Measurements from ENCODE around the gene KDM4F. TPM values are rescaled to one million over a fixed set of nuclear protein-coding genes. Genes with fewer than 3 reads are reported as not detected.

KDM4F gene
- total RNA-seq, 2 donors from 2014 or later: not detected

- DNase-seq (ENCODE audit: low spot score): no peak
- ATAC-seq (ENCODE audit: insufficient number of reproducible peaks, low FRiP score, low read depth): no peak
- TF ChIP-seq, protein P1, sequence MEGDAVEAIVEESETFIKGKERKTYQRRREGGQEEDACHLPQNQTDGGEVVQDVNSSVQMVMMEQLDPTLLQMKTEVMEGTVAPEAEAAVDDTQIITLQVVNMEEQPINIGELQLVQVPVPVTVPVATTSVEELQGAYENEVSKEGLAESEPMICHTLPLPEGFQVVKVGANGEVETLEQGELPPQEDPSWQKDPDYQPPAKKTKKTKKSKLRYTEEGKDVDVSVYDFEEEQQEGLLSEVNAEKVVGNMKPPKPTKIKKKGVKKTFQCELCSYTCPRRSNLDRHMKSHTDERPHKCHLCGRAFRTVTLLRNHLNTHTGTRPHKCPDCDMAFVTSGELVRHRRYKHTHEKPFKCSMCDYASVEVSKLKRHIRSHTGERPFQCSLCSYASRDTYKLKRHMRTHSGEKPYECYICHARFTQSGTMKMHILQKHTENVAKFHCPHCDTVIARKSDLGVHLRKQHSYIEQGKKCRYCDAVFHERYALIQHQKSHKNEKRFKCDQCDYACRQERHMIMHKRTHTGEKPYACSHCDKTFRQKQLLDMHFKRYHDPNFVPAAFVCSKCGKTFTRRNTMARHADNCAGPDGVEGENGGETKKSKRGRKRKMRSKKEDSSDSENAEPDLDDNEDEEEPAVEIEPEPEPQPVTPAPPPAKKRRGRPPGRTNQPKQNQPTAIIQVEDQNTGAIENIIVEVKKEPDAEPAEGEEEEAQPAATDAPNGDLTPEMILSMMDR (IDR thresholded peaks at IDR 0.05): no peak
- Histone ChIP-seq H3K4me3 (no peak overlapping the region), H3K36me3 (no peaks in the 10 kb centered on the region), H3K4me1 (ENCODE audit: control insufficient read depth in 1 of 2, low read depth in 2 of 2) (no peaks in the 10 kb centered on the region), H3K27me3 (replicated peaks; ENCODE audit: insufficient read depth) (no peaks in the 10 kb centered on the region), H3K9me3 (no peaks in the 10 kb centered on the region), H3K27ac (no peak overlapping the region)
These were observed 7.0 kb upstream of the KDM4F start for GRCh38 chr11:95042239-95042638.

DNA sequence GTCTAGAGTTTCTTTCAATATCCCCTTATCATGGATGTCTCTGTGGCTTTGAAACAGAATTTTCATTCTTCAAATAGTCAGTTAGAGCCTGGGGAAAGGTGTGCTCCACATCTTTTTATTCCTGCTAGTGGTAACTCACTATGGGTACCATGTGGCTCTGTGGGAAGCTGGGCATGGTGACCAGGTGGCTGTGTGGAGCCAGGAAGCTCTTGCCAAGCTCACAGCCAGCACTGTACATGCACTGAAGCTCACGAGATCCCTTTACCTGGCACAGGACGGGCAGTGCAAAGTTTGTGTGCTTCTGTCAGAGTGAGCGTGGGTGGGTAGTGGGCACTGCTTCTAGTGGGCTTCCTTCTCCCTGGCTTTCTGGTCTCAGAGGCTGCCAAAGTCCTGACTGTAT is 6.3 kb upstream of the KDM4F start:
- Histone ChIP-seq H3K4me3 (no peak overlapping the region), H3K4me1 (ENCODE audit: control insufficient read depth in 1 of 2, low read depth in 2 of 2) (no peaks in the 10 kb centered on the region), H3K36me3 (no peaks in the 10 kb centered on the region), H3K27me3 (replicated peaks; ENCODE audit: insufficient read depth) (no peaks in the 10 kb centered on the region), H3K9me3 (no peaks in the 10 kb centered on the region), H3K27ac (no peak overlapping the region)
- DNase-seq (ENCODE audit: low spot score): no peak
- ATAC-seq (ENCODE audit: insufficient number of reproducible peaks, low FRiP score, low read depth): no peak
- TF ChIP-seq, protein P1 (IDR thresholded peaks at IDR 0.05): no peak

DNA sequence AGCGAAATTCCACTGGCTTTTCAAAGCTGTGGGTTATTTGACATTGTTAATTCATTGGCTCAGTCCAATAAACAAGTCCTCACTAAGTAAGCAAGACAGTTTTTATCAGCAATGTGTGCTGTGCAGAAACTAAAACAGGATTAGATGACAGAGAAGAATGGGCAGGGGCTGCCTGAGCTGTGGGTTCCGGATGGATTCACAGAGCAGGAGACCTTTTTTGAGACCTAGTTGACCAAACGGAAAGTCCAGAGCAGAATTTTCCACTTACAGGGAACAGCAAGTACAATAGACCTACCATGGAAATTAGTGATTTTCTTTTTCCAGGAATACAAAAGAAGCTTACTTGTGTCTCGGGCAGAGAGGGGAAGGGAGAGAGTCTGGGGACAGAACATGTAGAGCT is 5.2 kb upstream of the KDM4F start:
- no peak for DNase-seq (ENCODE audit: low spot score)
- H3K9me3 ChIP-seq: no peaks in the 10 kb centered on the region
- no peaks in the 10 kb centered on the region for H3K4me1 ChIP-seq (ENCODE audit: control insufficient read depth in 1 of 2, low read depth in 2 of 2)

DNA sequence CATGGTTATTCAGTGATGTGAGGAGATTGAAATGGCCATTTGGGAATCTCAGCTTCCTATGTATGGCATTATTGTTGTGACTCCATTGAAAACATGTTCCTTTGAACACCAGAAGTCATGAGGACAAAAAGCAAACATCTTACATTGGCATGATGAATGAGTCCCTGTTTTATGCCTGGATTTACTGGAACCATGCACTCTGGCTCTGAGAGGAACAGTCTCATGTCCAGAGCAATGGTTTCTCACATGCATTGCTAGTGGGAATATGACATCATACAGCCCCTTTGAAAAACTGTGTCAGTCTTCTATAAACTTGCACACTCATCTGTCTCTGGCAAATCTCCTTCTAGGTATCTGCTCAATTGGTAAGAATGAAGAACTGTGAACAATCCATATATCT is 3.4 kb upstream of the KDM4F start:
- TF ChIP-seq, protein P1 (IDR thresholded peaks at IDR 0.05): no peak
- Histone ChIP-seq H3K27ac (no peak overlapping the region), H3K36me3 (no peaks in the 10 kb centered on the region), H3K9me3 (no peaks in the 10 kb centered on the region), H3K4me3 (no peak overlapping the region), H3K4me1 (ENCODE audit: control insufficient read depth in 1 of 2, low read depth in 2 of 2) (no peaks in the 10 kb centered on the region), H3K27me3 (replicated peaks; ENCODE audit: insufficient read depth) (no peaks in the 10 kb centered on the region)
- ATAC-seq (ENCODE audit: insufficient number of reproducible peaks, low FRiP score, low read depth) (no peak), DNase-seq (ENCODE audit: low spot score) (no peak)

More for the DNA sequence above, 5.2 kb upstream of the KDM4F start:
- ATAC-seq (ENCODE audit: insufficient number of reproducible peaks, low FRiP score, low read depth): no peak
- no peaks in the 10 kb centered on the region for H3K27me3 ChIP-seq (replicated peaks; ENCODE audit: insufficient read depth)
- no peak overlapping the region for H3K27ac ChIP-seq
- H3K4me3 ChIP-seq: no peak overlapping the region
- TF ChIP-seq, protein P1 (IDR thresholded peaks at IDR 0.05): no peak
- no peaks in the 10 kb centered on the region for H3K36me3 ChIP-seq

- no peak for DNase-seq (ENCODE audit: low spot score)
These were observed 1.5 kb downstream of the KDM4F start for GRCh38 chr11:95050595-95051202.

More at GRCh38 chr11:95050595-95051202, 1.5 kb downstream of the KDM4F start:
- Histone ChIP-seq H3K4me3 (no peak overlapping the region), H3K27ac (no peak overlapping the region), H3K4me1 (ENCODE audit: control insufficient read depth in 1 of 2, low read depth in 2 of 2) (no peaks in the 10 kb centered on the region), H3K36me3 (no peaks in the 10 kb centered on the region), H3K27me3 (replicated peaks; ENCODE audit: insufficient read depth) (no peaks in the 10 kb centered on the region), H3K9me3 (no peaks in the 10 kb centered on the region)
- no peak for ATAC-seq (ENCODE audit: insufficient number of reproducible peaks, low FRiP score, low read depth)
- TF ChIP-seq, protein P1 (IDR thresholded peaks at IDR 0.05): no peak

All from thoracic aorta (tissue), 2 donors.